Activated CD8-positive, alpha-beta memory T cell treated with anti-CD3 and anti-CD28 coated beads for 24 hours (primary cell): ENCODE results near the gene C1QTNF8.
"Not testable (repeated sequence)": the region's sequence is repeated elsewhere in the genome, so short reads cannot be mapped to it uniquely, and the experiment has no call there.

Source experiments
- DNase-seq: peaks from one replicate; pipeline ENCODE4 v3.0.0-alpha.2; 2020

The C1QTNF8 gene

GRCh38 chr16:1107141-1107540 is 11.1 kb upstream of the C1QTNF8 start:
- DNase-seq, result no peak

GRCh38 chr16:1106659-1107058 is 10.6 kb upstream of the C1QTNF8 start:
- DNase-seq, result no peak

GRCh38 chr16:1105888-1106620 is 10.0 kb upstream of the C1QTNF8 start:
- DNase-seq, result peak; percentile 78

GRCh38 chr16:1103636-1103980 is 7.6 kb upstream of the C1QTNF8 start:
- DNase-seq, result no peak

- DNase-seq, result peak; percentile 89
Observed at GRCh38 chr16:1102921-1103635, 7.0 kb upstream of the C1QTNF8 start.

GRCh38 chr16:1102333-1102700 is 6.3 kb upstream of the C1QTNF8 start:
- no peak for DNase-seq

- no peak for DNase-seq
Observed at GRCh38 chr16:1101573-1102332, 5.7 kb upstream of the C1QTNF8 start.

- DNase-seq, result no peak
Observed at GRCh38 chr16:1101133-1101532, 5.1 kb upstream of the C1QTNF8 start.

- no peak for DNase-seq
Observed at GRCh38 chr16:1100084-1100800, 4.2 kb upstream of the C1QTNF8 start.

GRCh38 chr16:1099189-1100083 is 3.4 kb upstream of the C1QTNF8 start:
- no peak for DNase-seq

- no peak for DNase-seq
Observed at GRCh38 chr16:1098266-1098991, 2.4 kb upstream of the C1QTNF8 start.

- no peak for DNase-seq
Observed at GRCh38 chr16:1097800-1098199, 1.8 kb upstream of the C1QTNF8 start.

- no peak for DNase-seq
Observed at GRCh38 chr16:1097156-1097555, 1.1 kb upstream of the C1QTNF8 start.

GRCh38 chr16:1095450-1096168 is 435 bp downstream of the C1QTNF8 start:
- no peak for DNase-seq

- DNase-seq, result no peak
Observed at GRCh38 chr16:1094601-1095449, 1.2 kb downstream of the C1QTNF8 start.

GRCh38 chr16:1094124-1094479 is 1.9 kb downstream of the C1QTNF8 start:
- no peak for DNase-seq

- no peak for DNase-seq
Observed at GRCh38 chr16:1093284-1094123, 2.5 kb downstream of the C1QTNF8 start.

- DNase-seq, result not testable (repeated sequence)
Observed at GRCh38 chr16:1092685-1093283, 3.3 kb downstream of the C1QTNF8 start.
